ENCODE data around the gene LRP6. TPM values are rescaled to one million over a fixed set of nuclear protein-coding genes. Genes with fewer than 3 reads are reported as not detected.

LRP6 gene
- total and polyA plus RNA-seq, 9 donors, result 11.9 to 46.5 (median 40.8) TPM

GRCh38 chr12:12219664-12220063 is 47.2 kb downstream of the LRP6 start:
- WGBS, 3 donors, result 92 to 95% (median 92%) methylated on average over 9 of the region's 9 CpGs
- no peak for DNase-seq
- no peaks in the 10 kb centered on the region for H3K9me3 ChIP-seq
- no peaks in the 10 kb centered on the region for H3K36me3 ChIP-seq
- TF ChIP-seq CTCF (IDR thresholded peaks at IDR 0.05), result no peak
- no peak for TF ChIP-seq POLR2A (IDR thresholded peaks at IDR 0.05)
- TF ChIP-seq EP300 (IDR thresholded peaks at IDR 0.05), result no peak
- H3K27me3 ChIP-seq, result no peaks in the 10 kb centered on the region
- no peak overlapping the region for H3K27ac ChIP-seq
- peaks cover 5% of the 10 kb centered on the region for H3K4me1 ChIP-seq (ENCODE audit: insufficient read depth)
- intact Hi-C loops (cut with DNase I), result no loop called here
- H3K4me3 ChIP-seq, result no peak overlapping the region

GRCh38 chr12:12217018-12217359 is 49.9 kb downstream of the LRP6 start:
- H3K27ac ChIP-seq, result no peak overlapping the region
- peaks cover 5% of the 10 kb centered on the region for H3K4me1 ChIP-seq (ENCODE audit: insufficient read depth)
- no peaks in the 10 kb centered on the region for H3K9me3 ChIP-seq
- TF ChIP-seq CTCF (IDR thresholded peaks at IDR 0.05) (no peak), EP300 (IDR thresholded peaks at IDR 0.05) (no peak), POLR2A (IDR thresholded peaks at IDR 0.05) (no peak)
- no peaks in the 10 kb centered on the region for H3K36me3 ChIP-seq
- no peak overlapping the region for H3K4me3 ChIP-seq
- 86 to 91% (median 89%) methylated on average over 5 of the region's 5 CpGs for whole genome bisulfite sequencing, 3 donors
- intact Hi-C loops (cut with DNase I), result no loop called here
- no peak for DNase-seq
- H3K27me3 ChIP-seq, result no peaks in the 10 kb centered on the region

GRCh38 chr12:12216349-12217017 is 50.4 kb downstream of the LRP6 start:
- intact Hi-C loops (cut with DNase I), result no loop called here
- Histone ChIP-seq H3K27ac (no peak overlapping the region), H3K4me3 (no peak overlapping the region), H3K27me3 (no peaks in the 10 kb centered on the region), H3K36me3 (no peaks in the 10 kb centered on the region), H3K9me3 (no peaks in the 10 kb centered on the region), H3K4me1 (ENCODE audit: insufficient read depth) (peaks cover 5% of the 10 kb centered on the region)
- no peak for DNase-seq
- WGBS, 3 donors, result 32 to 36% (median 35%) methylated on average over 3 of the region's 3 CpGs
- TF ChIP-seq EP300 (IDR thresholded peaks at IDR 0.05), result no peak
- no peak for TF ChIP-seq CTCF (IDR thresholded peaks at IDR 0.05)
- no peak for TF ChIP-seq POLR2A (IDR thresholded peaks at IDR 0.05)

- Histone ChIP-seq H3K4me3 (no peak overlapping the region), H3K4me1 (ENCODE audit: insufficient read depth) (peaks cover 4% of the 10 kb centered on the region), H3K27me3 (no peaks in the 10 kb centered on the region), H3K9me3 (no peaks in the 10 kb centered on the region), H3K36me3 (no peaks in the 10 kb centered on the region), H3K27ac (no peak overlapping the region)
- no peak for TF ChIP-seq CTCF (IDR thresholded peaks at IDR 0.05)
- no peak for TF ChIP-seq POLR2A (IDR thresholded peaks at IDR 0.05)
- no peak for TF ChIP-seq EP300 (IDR thresholded peaks at IDR 0.05)
- 61 to 70% (median 64%) methylated on average over 3 of the region's 3 CpGs for WGBS, 3 donors
- intact Hi-C loops (cut with DNase I), result no loop called here
- no peak for DNase-seq
Observed at GRCh38 chr12:12214635-12215131, 52.2 kb downstream of the LRP6 start.

Data from ovary (tissue), 9 donors.